ENCODE results near the gene GNB1L. TPM values are rescaled to one million over a fixed set of nuclear protein-coding genes. Genes with fewer than 3 reads are reported as not detected.

GNB1L gene
- total RNA-seq, 2 donors from 2014 or later: 5.6 to 12.0 TPM

DNA sequence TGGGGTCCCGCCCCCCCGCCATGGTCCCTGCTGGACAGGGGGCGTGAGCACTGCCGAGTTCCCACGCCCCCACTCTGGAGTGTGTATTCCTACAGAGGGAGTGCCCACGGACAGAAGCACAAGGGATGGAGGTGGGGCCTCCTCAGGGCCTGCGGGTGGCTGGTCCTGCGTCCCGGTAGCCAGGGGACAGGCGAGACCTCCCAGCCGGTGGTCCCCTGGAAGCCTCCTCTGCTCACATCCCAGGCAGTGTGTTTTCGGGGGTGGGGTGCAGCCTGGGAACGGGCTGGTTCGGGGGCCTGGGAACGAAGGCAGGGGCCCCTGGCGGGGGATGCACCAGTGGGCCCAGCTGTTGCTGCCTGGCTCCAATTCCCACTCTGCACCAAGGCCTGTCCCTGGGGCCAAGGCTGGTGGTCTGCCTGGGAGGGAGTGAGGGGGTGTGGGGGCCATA, 115.2 kb downstream of the GNB1L start:
- no peak for TF ChIP-seq POLR2AphosphoS5 (IDR thresholded peaks at IDR 0.05)
- TF ChIP-seq POLR2A (IDR thresholded peaks at IDR 0.05): no peak
- TF ChIP-seq, protein P1, sequence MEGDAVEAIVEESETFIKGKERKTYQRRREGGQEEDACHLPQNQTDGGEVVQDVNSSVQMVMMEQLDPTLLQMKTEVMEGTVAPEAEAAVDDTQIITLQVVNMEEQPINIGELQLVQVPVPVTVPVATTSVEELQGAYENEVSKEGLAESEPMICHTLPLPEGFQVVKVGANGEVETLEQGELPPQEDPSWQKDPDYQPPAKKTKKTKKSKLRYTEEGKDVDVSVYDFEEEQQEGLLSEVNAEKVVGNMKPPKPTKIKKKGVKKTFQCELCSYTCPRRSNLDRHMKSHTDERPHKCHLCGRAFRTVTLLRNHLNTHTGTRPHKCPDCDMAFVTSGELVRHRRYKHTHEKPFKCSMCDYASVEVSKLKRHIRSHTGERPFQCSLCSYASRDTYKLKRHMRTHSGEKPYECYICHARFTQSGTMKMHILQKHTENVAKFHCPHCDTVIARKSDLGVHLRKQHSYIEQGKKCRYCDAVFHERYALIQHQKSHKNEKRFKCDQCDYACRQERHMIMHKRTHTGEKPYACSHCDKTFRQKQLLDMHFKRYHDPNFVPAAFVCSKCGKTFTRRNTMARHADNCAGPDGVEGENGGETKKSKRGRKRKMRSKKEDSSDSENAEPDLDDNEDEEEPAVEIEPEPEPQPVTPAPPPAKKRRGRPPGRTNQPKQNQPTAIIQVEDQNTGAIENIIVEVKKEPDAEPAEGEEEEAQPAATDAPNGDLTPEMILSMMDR (IDR thresholded peaks at IDR 0.05): no peak
- 69% methylated on average over 12 of the region's 16 CpGs for WGBS
- intact Hi-C loops (cut with DNase I): no loop called here

DNA sequence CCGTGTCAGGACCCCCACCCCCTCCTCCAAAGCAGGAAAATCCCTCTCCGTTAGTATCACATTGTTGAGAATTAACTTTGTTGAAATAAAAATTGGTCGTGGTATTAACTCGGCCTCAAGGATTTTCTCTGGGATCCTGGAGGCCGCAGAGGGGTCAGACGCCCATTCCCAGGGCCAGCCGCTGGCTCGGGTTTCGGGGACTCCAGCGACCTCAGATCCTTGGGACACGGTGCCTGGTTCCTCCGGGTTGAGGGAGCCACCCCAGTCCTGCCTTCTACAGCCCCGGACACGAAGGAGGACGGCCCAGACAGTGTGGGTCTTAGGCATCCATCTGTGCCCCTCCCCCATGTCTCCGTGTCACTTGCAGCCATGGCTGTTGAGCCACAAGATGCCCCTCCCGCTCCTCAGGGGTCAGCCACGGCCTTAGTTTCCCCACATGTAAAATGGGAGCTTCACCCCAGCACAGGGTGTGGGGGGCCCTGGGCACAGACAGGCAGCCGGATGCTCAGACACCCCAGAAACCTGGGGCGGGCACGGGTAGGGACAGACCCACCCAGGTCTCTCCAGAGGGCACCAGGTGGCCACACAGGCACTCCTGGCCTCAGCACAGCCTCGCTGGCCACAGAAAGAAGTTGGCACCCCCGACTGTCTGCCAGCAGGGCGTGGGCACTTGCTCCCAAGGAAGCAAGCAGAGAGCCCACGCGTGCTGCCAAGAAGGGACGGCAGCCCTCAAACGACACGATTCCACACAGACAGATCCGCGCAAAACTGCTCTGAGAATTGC, 115.8 kb downstream of the GNB1L start:
- TF ChIP-seq POLR2A (IDR thresholded peaks at IDR 0.05): no peak
- TF ChIP-seq, protein P1 (IDR thresholded peaks at IDR 0.05): no peak
- no peak for TF ChIP-seq POLR2AphosphoS5 (IDR thresholded peaks at IDR 0.05)
- no peak for DNase-seq (ENCODE audit: low spot score)
- Histone ChIP-seq H3K9me3 (no peaks in the 10 kb centered on the region), H3K27ac (no peak overlapping the region), H3K36me3 (no peaks in the 10 kb centered on the region), H3K4me1 (replicated peaks) (no peaks in the 10 kb centered on the region), H3K27me3 (replicated peaks; ENCODE audit: insufficient read depth) (no peaks in the 10 kb centered on the region), H3K4me3 (no peak overlapping the region)
- 72% methylated on average over 29 of the region's 31 CpGs for WGBS
- intact Hi-C loops (cut with DNase I): no loop called here

More for the DNA sequence above, 115.2 kb downstream of the GNB1L start:
- Histone ChIP-seq H3K9me3 (no peaks in the 10 kb centered on the region), H3K36me3 (no peaks in the 10 kb centered on the region), H3K27ac (no peak overlapping the region), H3K4me3 (no peak overlapping the region), H3K27me3 (replicated peaks; ENCODE audit: insufficient read depth) (no peaks in the 10 kb centered on the region), H3K4me1 (replicated peaks) (no peaks in the 10 kb centered on the region)
- no peak for DNase-seq (ENCODE audit: low spot score)

DNA sequence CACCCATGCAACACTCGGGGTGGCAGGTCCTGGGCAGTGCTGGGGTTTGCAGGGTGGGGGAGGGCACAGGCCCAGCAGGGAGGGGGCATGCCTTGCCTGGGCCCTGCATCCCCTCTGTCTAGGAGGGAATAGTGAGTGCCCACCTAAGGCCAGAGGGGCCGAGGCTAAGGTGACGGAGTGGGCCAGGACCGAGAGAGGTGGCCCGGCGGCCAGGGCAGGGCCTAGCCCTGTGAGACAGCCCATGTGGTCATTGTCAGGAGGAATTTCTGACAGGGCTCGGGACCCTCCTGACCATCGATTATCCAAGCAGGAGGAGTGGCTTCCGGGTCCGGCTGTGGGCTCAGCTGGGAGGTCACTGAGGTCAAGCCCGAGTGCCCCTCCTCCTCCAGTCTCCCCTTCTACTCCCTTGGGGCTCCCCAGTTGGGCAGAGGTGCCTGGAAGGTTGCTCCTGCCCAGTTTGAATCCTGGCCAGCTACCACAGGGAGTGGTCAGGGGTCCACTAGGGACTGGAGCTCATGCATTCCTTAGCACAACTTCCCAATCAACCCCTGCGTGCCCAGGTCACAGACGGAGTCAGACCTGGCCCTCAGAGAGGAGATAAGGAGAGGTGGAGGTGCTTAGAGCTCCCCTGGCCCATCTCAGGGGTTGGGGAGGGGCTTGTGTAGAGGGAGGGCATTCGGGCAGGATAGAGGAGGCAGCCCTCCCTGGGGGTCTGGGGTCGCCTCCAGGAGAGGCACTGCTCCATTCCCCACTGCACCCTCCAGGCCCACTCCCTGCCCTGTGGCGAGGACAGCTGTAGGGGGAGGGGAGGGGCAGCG, 116.6 kb downstream of the GNB1L start:
- no peak overlapping the region for H3K4me3 ChIP-seq
- intact Hi-C loops (cut with DNase I): no loop called here
- TF ChIP-seq POLR2AphosphoS5 (IDR thresholded peaks at IDR 0.05): no peak
- H3K27ac ChIP-seq: no peak overlapping the region
- WGBS: 86% methylated on average over 17 of the region's 17 CpGs
- H3K27me3 ChIP-seq (replicated peaks; ENCODE audit: insufficient read depth): no peaks in the 10 kb centered on the region
- DNase-seq (ENCODE audit: low spot score): no peak
- H3K36me3 ChIP-seq: no peaks in the 10 kb centered on the region
- no peaks in the 10 kb centered on the region for H3K9me3 ChIP-seq
- no peaks in the 10 kb centered on the region for H3K4me1 ChIP-seq (replicated peaks)

DNA sequence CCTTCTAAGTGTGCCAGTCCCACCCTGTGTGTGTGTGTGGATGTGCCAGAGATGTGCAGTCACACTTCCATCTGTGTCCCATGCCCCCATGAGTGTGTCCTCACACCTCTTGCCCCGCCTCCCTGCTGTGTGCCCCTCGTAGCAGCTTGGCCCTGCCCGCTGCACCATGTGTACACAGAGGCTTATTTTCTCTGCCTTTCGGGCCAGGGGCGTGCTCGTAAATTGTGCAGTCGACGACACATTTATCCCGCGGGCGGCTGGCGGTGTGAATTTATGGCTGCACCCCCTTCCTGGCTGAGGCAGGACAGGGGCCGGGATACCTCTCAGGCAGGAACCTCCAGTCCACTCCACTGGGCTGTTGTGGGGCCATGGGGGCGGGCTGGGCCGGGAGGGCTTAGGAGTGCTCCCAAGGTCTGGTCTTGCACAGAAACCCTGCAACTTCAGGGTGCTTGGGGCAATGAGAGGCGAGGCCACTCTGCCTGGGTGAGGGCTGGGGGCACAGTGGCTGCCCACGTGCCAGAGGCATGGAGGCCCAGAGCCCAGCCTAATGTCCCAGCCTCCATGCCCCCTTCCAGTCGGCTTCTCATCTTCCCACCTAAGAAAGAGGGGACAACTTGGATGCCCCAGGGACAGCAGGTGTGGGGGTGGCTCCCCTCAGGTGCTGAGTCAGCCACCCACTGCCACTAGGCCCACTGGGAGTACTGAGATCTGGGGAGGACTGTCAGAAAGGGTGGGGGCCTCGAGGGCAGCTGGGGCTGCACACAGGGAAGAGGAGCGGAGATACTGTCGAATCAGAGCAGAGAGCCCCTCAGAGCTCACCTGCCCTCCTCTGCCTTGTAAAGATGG, 118.8 kb downstream of the GNB1L start:
- DNase-seq (ENCODE audit: low spot score): no peak
- WGBS: 67% methylated on average over 19 of the region's 21 CpGs
- Histone ChIP-seq H3K36me3 (no peaks in the 10 kb centered on the region), H3K9me3 (no peaks in the 10 kb centered on the region), H3K4me3 (no peak overlapping the region), H3K4me1 (replicated peaks) (no peaks in the 10 kb centered on the region), H3K27me3 (replicated peaks; ENCODE audit: insufficient read depth) (no peaks in the 10 kb centered on the region), H3K27ac (no peak overlapping the region)
- TF ChIP-seq, protein P1 (IDR thresholded peaks at IDR 0.05): no peak
- TF ChIP-seq POLR2AphosphoS5 (IDR thresholded peaks at IDR 0.05) (no peak), POLR2A (IDR thresholded peaks at IDR 0.05) (no peak)
- intact Hi-C loops (cut with DNase I): no loop called here

All from prostate gland (tissue), 2 donors.